ENCODE measurements around the gene DMKN.

DMKN gene

GRCh38 chr19:35522745-35523327 is 9.4 kb upstream of the DMKN start:
- FAIRE-seq: no peak

GRCh38 chr19:35521124-35521743 is 7.8 kb upstream of the DMKN start:
- no peak for FAIRE-seq

- peak; percentile 73 for FAIRE-seq
These were observed 5.8 kb upstream of the DMKN start for GRCh38 chr19:35519291-35519690.

GRCh38 chr19:35518313-35518712 is 4.9 kb upstream of the DMKN start:
- peak; percentile 98 for FAIRE-seq

- FAIRE-seq: no peak
These were observed 3.9 kb upstream of the DMKN start for GRCh38 chr19:35517342-35517741.

GRCh38 chr19:35516310-35516709 is 2.9 kb upstream of the DMKN start:
- FAIRE-seq: no peak

- FAIRE-seq: no peak
These were observed 897 bp upstream of the DMKN start for GRCh38 chr19:35514282-35514809.

GRCh38 chr19:35512831-35513627 is 420 bp downstream of the DMKN start:
- FAIRE-seq: no peak

GRCh38 chr19:35511337-35511736 is 2.1 kb downstream of the DMKN start:
- FAIRE-seq: no peak

- no peak for FAIRE-seq
These were observed 2.9 kb downstream of the DMKN start for GRCh38 chr19:35510626-35510964.

- peak; percentile 95 for FAIRE-seq
These were observed 3.4 kb downstream of the DMKN start for GRCh38 chr19:35509861-35510625.

- FAIRE-seq: peak; percentile 80
These were observed 4.3 kb downstream of the DMKN start for GRCh38 chr19:35509018-35509652.

GRCh38 chr19:35508129-35508528 is 5.3 kb downstream of the DMKN start:
- no peak for FAIRE-seq

GRCh38 chr19:35507561-35507960 is 5.9 kb downstream of the DMKN start:
- FAIRE-seq: no peak

- no peak for FAIRE-seq
These were observed 7.4 kb downstream of the DMKN start for GRCh38 chr19:35506011-35506410.

- FAIRE-seq: no peak
These were observed 10.7 kb downstream of the DMKN start for GRCh38 chr19:35502751-35503150.

- FAIRE-seq: no peak
These were observed 11.8 kb downstream of the DMKN start for GRCh38 chr19:35501684-35502083.

GRCh38 chr19:35500611-35501010 is 12.8 kb downstream of the DMKN start:
- no peak for FAIRE-seq

GRCh38 chr19:35498984-35499527 is 14.4 kb downstream of the DMKN start:
- FAIRE-seq: no peak

- FAIRE-seq: no peak
These were observed 15.2 kb downstream of the DMKN start for GRCh38 chr19:35498220-35498619.

- FAIRE-seq: no peak
These were observed 16.0 kb downstream of the DMKN start for GRCh38 chr19:35497406-35497805.
